Activated gamma-delta T cell treated with anti-CD3 and anti-CD28 coated beads, Interleukin-2, amount 50 U/mL, for 16 hours (primary cell): ENCODE data around the gene RNF167.
A peak's percentile ranks its signal among the peaks of the same experiment; 100 is the strongest.

ENCODE experiments used
- DNase-seq: peaks from one replicate; pipeline ENCODE4 v3.0.0-alpha.2; 2020; ENCODE audit warnings: low read depth

RNF167 gene

GRCh38 chr17:4938688-4939545 lies 1.2 kb upstream of the RNF167 start:
- no peak for DNase-seq

GRCh38 chr17:4939546-4939795 lies 597 bp upstream of the RNF167 start:
- peak; percentile 9 for DNase-seq

GRCh38 chr17:4940555-4941318 lies 669 bp downstream of the RNF167 start:
- peak; percentile 12 for DNase-seq

GRCh38 chr17:4941319-4941610 lies 1.2 kb downstream of the RNF167 start:
- no peak for DNase-seq

GRCh38 chr17:4942760-4943508 lies 2.9 kb downstream of the RNF167 start:
- DNase-seq, result no peak

- peak; percentile 41 for DNase-seq
Measured at GRCh38 chr17:4944163-4944553, 4.1 kb downstream of the RNF167 start.

- DNase-seq, result no peak
Measured at GRCh38 chr17:4944554-4945175, 4.6 kb downstream of the RNF167 start.

GRCh38 chr17:4945176-4945943 lies 5.3 kb downstream of the RNF167 start:
- DNase-seq, result peak; percentile 76

- no peak for DNase-seq
Measured at GRCh38 chr17:4945944-4946280, 5.8 kb downstream of the RNF167 start.

GRCh38 chr17:4946312-4946976 lies 6.4 kb downstream of the RNF167 start:
- DNase-seq, result no peak

- no peak for DNase-seq
Measured at GRCh38 chr17:4947010-4947410, 6.9 kb downstream of the RNF167 start.

GRCh38 chr17:4947411-4948165 lies 7.5 kb downstream of the RNF167 start:
- DNase-seq, result peak; percentile 55

- peak; percentile 86 for DNase-seq
Measured at GRCh38 chr17:4948166-4948930, 8.3 kb downstream of the RNF167 start, which contains the start of gene PFN1. Gene PFN1 (minus strand): TSS chr17:4948530. CDS start chr17:4948394, 136 bp downstream.

GRCh38 chr17:4948931-4949320 lies 8.9 kb downstream of the RNF167 start:
- peak; percentile 53 for DNase-seq

GRCh38 chr17:4949321-4950074 lies 9.4 kb downstream of the RNF167 start:
- DNase-seq, result peak; percentile 63

- DNase-seq, result no peak
Measured at GRCh38 chr17:4950075-4950745, 10.1 kb downstream of the RNF167 start.

GRCh38 chr17:4950746-4951204 lies 10.7 kb downstream of the RNF167 start, which contains the start of gene ENO3:
Gene ENO3 (plus strand): TSS chr17:4951119. CDS start chr17:4951830, 711 bp downstream.
- DNase-seq, result no peak

GRCh38 chr17:4951486-4951885 lies 11.4 kb downstream of the RNF167 start:
- DNase-seq, result no peak
